ENCODE measurements around the gene MEG3. TPM values are rescaled to one million over a fixed set of nuclear protein-coding genes. Genes with fewer than 3 reads are reported as not detected.

Gene MEG3
- total RNA-seq, 1 experiment from 2014 or later, result 62.4 TPM

GRCh38 chr14:100875861-100876590 is 50.1 kb downstream of the MEG3 start:
- DNase-seq (ENCODE audit: low read depth, low spot score) (no peak), ATAC-seq (no peak)
- Histone ChIP-seq H3K9me3 (ENCODE audit: control insufficient read depth, insufficient read depth, low read depth, low read length) (no peaks in the 10 kb centered on the region), H3K4me3 (ENCODE audit: low read depth in 2 of 2, low read length in 2 of 2) (no peak overlapping the region), H3K4me1 (ENCODE audit: control insufficient read depth, insufficient read depth, low read length) (no peaks in the 10 kb centered on the region), H3K36me3 (ENCODE audit: control insufficient read depth, insufficient read depth, low read length) (no peaks in the 10 kb centered on the region), H3K27me3 (ENCODE audit: control insufficient read depth, insufficient read depth, low read length) (no peaks in the 10 kb centered on the region), H3K27ac (ENCODE audit: low read length) (no peak overlapping the region)
- no peak for TF ChIP-seq SIN3A (IDR thresholded peaks at IDR 0.05; ENCODE audit: borderline replicate concordance, insufficient read depth, low read depth, low read length)
- no peak for TF ChIP-seq REST (IDR thresholded peaks at IDR 0.05; ENCODE audit: insufficient read depth in 1 of 2, low read depth in 2 of 2, low read length in 1 of 2)
- no peak for TF ChIP-seq POLR2AphosphoS5 (IDR thresholded peaks at IDR 0.05; ENCODE audit: low read depth, low read length)
- TF ChIP-seq, protein P1, sequence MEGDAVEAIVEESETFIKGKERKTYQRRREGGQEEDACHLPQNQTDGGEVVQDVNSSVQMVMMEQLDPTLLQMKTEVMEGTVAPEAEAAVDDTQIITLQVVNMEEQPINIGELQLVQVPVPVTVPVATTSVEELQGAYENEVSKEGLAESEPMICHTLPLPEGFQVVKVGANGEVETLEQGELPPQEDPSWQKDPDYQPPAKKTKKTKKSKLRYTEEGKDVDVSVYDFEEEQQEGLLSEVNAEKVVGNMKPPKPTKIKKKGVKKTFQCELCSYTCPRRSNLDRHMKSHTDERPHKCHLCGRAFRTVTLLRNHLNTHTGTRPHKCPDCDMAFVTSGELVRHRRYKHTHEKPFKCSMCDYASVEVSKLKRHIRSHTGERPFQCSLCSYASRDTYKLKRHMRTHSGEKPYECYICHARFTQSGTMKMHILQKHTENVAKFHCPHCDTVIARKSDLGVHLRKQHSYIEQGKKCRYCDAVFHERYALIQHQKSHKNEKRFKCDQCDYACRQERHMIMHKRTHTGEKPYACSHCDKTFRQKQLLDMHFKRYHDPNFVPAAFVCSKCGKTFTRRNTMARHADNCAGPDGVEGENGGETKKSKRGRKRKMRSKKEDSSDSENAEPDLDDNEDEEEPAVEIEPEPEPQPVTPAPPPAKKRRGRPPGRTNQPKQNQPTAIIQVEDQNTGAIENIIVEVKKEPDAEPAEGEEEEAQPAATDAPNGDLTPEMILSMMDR (IDR thresholded peaks at IDR 0.05), result no peak
- no peak for TF ChIP-seq TCF7L2 (IDR thresholded peaks at IDR 0.05; ENCODE audit: low read depth, low read length)
- BruUV-seq (replicated peaks), result no TSS peak
- ChIA-PET CTCF (no interaction called here), POLR2A (no interaction called here)
- in situ Hi-C loops (cut with HindIII; ENCODE audit: low pct_unique_long_range_greater_than_20kb, low sequenced_read_pairs) (no loop called here), intact Hi-C loops (cut with micrococcal nuclease; ENCODE audit: unreplicated experiment) (no loop called here)

DNA sequence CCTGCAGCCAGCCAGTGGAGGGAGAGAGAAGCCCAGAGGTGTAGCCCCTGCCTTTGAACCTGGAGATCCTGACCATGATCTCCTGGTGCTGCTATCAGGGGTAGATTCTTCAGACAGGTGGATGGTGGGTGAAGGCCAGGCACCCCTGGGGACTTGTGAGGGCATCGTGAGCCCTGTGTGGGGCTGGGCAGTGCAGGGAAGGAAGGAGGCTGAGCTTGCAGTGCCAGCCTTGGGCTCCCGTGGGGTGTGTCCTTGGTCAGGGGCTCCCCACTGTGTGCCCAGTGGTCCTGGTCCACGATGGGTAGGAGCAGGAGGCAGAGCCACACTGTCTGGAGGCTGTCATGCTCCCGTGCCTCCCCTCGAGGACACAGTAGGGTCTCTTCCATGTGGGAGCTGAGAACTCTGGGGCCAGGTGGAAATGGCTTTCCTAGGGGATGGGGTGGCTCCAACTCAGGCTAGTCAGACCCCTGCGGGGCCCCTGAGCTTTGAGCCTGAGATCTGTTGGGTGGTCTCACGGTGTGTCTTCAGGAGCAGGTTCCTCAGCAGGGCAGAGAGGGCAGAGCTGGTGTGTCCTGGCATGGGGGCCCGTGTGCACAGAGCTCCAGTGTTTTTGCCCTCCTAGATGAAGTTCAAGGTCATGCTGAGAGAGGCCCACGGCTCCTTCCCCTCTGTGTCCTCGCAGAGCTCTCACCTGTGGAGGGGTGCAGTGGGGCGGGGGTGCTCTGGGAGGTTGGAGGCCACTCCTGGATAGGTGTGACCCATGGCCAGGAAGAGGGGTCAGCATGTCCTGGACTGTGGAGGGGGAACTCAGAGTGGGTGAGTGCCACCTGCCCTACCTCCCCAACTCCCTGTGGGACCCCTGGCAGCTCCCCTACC is 52.6 kb downstream of the MEG3 start:
- H3K4me1 ChIP-seq (ENCODE audit: control insufficient read depth, insufficient read depth, low read length), result no peaks in the 10 kb centered on the region
- H3K4me3 ChIP-seq (ENCODE audit: low read depth in 2 of 2, low read length in 2 of 2), result no peak overlapping the region
- no peak overlapping the region for H3K27ac ChIP-seq (ENCODE audit: low read length)
- BruUV-seq (replicated peaks), result no TSS peak
- DNase-seq (ENCODE audit: low read depth, low spot score), result no peak
- no peak for ATAC-seq
- H3K27me3 ChIP-seq (ENCODE audit: control insufficient read depth, insufficient read depth, low read length), result no peaks in the 10 kb centered on the region
- H3K9me3 ChIP-seq (ENCODE audit: control insufficient read depth, insufficient read depth, low read depth, low read length), result no peaks in the 10 kb centered on the region
- in situ Hi-C loops (cut with HindIII; ENCODE audit: low pct_unique_long_range_greater_than_20kb, low sequenced_read_pairs), result no loop called here
- TF ChIP-seq REST (IDR thresholded peaks at IDR 0.05; ENCODE audit: insufficient read depth in 1 of 2, low read depth in 2 of 2, low read length in 1 of 2) (no peak), TCF7L2 (IDR thresholded peaks at IDR 0.05; ENCODE audit: low read depth, low read length) (no peak), SIN3A (IDR thresholded peaks at IDR 0.05; ENCODE audit: borderline replicate concordance, insufficient read depth, low read depth, low read length) (no peak), POLR2AphosphoS5 (IDR thresholded peaks at IDR 0.05; ENCODE audit: low read depth, low read length) (no peak)
- TF ChIP-seq, protein P1 (IDR thresholded peaks at IDR 0.05), result no peak
- intact Hi-C loops (cut with micrococcal nuclease; ENCODE audit: unreplicated experiment), result no loop called here
- ChIA-PET POLR2A (no interaction called here), CTCF (interaction anchor here (0.7 kb wide), 1 partner anchor 12 kb away, joined by 7 read pairs; no protein-coding TSS in a partner anchor)
- H3K36me3 ChIP-seq (ENCODE audit: control insufficient read depth, insufficient read depth, low read length), result no peaks in the 10 kb centered on the region

Measured in Panc1 (cell line).